HG03064 (cell line): ENCODE results near the gene OR51M1.

ENCODE experiments used
- ATAC-seq: cut with Tn5 transposase; IDR thresholded peaks from one replicate; pipeline ENCODE4 v1.9.1; 2021; ENCODE audit warnings: low read depth; ENCODE audit not compliant: unreplicated experiment

Gene OR51M1

DNA sequence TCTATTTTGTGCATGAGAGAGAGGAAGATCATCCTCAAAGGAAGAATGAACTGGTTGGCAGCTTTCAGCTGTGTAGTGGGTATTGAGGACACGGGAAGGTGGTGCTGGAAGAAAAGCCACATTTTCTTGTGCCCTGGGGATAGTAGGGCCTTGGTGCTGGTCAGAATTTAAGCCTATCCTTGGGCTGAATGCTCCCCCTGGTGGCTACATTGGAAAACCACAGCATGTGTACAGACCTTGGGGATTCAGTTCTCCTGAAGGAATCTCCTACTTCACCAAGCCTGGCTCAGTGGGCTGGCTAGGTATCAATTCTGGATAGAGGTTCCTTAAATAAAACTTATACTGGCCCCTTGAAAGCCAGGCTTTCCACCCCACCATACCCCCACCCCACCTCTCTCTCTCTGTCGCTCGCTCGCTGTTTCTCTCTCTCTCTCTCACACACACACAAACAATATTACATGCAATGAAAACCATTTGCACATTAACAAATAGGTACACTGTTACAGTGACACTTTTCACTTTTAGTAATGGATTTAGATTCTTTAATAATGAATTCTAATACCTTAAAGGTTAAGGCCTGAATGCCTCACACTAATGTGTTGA lies 2.8 kb upstream of the OR51M1 start:
- ATAC-seq: no peak

DNA sequence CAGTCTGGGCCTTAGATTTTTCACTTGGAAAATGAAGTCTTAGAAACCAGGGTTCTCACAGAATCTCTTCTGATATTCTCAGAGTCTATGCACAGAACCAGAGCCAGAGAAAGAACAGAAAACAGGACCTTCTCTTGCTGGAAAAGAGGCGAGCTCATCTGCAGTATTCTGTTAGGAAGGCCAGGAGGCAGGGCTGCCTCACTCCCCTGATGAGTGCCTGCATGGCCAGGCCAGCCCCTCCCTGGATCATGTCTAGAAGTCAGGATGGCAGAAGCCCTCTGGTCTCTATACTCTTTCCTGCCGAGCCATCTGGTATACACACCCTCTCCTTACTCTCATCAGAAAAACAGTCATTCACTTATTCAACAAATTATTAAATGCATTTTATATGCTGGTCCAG lies 723 bp downstream of the OR51M1 start:
- ATAC-seq: no peak

DNA sequence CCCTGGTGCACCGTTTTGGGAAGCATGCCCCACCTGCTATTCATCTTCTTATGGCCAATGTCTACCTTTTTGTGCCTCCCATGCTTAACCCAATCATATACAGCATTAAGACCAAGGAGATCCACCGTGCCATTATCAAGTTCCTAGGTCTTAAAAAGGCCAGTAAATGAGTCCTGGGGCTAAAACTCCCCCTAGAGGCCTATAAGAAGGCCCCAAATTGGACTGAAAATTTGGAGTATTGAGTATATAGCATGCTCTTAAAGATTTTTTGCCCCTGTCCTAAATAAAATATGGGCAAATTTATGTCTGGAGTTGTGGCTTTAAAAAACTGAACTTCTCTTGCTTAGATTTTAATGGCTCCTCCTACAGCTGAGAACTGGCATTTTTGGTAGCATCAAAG lies 6.6 kb downstream of the OR51M1 start:
- ATAC-seq: no peak

- no peak for ATAC-seq
These were observed 10.5 kb downstream of the OR51M1 start for GRCh38 chr11:5394091-5394490.

DNA sequence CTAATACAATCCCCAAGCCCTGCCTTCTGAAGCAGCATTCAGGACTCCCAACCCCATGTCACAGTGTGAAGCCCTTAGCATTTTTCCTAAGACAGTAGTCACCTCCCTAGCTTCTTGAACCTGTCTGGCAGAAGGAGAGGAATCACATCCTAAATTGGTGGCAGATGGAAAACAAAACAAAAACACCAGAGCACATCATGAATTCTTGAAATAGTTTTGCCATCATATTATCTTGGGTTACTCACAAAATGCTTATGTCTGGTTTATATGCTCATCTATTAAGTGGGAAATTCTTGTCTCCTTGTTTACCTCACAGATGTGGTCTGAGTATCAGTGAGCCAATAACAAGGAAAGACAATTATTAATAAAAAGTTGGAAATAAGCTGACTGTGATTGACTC lies 15.3 kb downstream of the OR51M1 start:
- no peak for ATAC-seq

GRCh38 chr11:5405173-5405572 lies 21.6 kb downstream of the OR51M1 start:
- ATAC-seq: no peak

- no peak for ATAC-seq
These were observed 37.4 kb downstream of the OR51M1 start for GRCh38 chr11:5420993-5421392.

GRCh38 chr11:5421811-5422210 lies 38.2 kb downstream of the OR51M1 start, which contains the start of gene OR51Q1:
Gene OR51Q1 (plus strand): TSS chr11:5422111. CDS start chr11:5422201, 90 bp downstream.
- no peak for ATAC-seq

- ATAC-seq: no peak
These were observed 39.5 kb downstream of the OR51M1 start for GRCh38 chr11:5423131-5423530.

DNA sequence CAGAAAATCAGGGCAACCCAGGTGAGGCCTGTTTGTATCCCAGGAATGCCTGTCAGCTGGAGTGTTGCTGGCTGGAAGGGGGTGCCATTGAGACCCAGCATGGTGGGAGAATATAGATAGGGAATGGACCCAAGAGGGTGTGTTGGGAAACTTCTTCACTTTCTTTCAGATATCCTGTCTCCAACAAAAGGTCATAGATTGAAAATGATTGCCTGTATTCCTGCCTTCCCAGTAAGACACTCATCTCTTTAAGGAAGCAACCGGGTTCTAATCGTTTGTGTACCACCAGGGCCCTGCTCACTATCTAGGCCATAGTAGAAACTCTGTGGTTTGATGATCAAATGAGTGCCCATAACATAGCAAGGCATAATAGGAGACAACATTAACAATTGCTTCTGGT lies 57.8 kb downstream of the OR51M1 start, which contains the start of gene OR51I1:
Gene OR51I1 (minus strand): TSS at position 101 of the 400 bp plus-strand sequence. CDS start 0 bp downstream, at position 101.
- no peak for ATAC-seq
